Naive thymus-derived CD4-positive, alpha-beta T cell (primary cell): ENCODE measurements around the gene LARGE1. TPM values are rescaled to one million over a fixed set of nuclear protein-coding genes. Genes with fewer than 3 reads are reported as not detected.

Experiments
- ATAC-seq: fragments of 150-1000 bp; cut with Tn5 transposase; 2 replicates; pipeline ENCODE4 v1.10.0; 2021; ENCODE audit warnings: mild to moderate bottlenecking, moderate library complexity
- CTCF ChIA-PET: fragments of 350-600 bp; sonication (Branson Sonifier 250); formaldehyde crosslinking; loops from one replicate; lab custom pipeline; 2021; ENCODE audit warnings: antibody characterized with exemption; lab: Charles Lee
- POLR2A ChIA-PET: fragments of 350-600 bp; sonication (Branson Sonifier 250); formaldehyde crosslinking; loops from one replicate; lab custom pipeline; 2021; ENCODE audit warnings: antibody characterized with exemption, inconsistent platforms; lab: Charles Lee
- DNase-seq, 9 donors: peaks; one replicate each; pipeline versions ENCODE4 v3.0.0 to v3.0.0-alpha.2; 2020 to 2022; ENCODE audit warnings: mixed read lengths in 1 of 9
- H3K27ac ChIP-seq: one replicate; pipeline ENCODE4 v1.7.0; 2013; ENCODE audit warnings: mild to moderate bottlenecking, low read depth, low read length, moderate library complexity
- H3K27me3 ChIP-seq, 2 donors: one replicate each; pipeline ENCODE4 v1.7.0; 2013; ENCODE audit warnings: low read length in 2 of 2, mild to moderate bottlenecking in 2 of 2, moderate library complexity in 2 of 2; ENCODE audit not compliant: control insufficient read depth in 2 of 2, insufficient read depth in 2 of 2
- H3K36me3 ChIP-seq, 3 experiments: 1 replicate in 2 of 3; 2 replicates in 1 of 3; pipeline ENCODE4 v1.7.0; 2013; ENCODE audit warnings: low read length in 3 of 3, mild to moderate bottlenecking in 3 of 3, moderate library complexity in 1 of 3; ENCODE audit not compliant: insufficient read depth in 3 of 3, control insufficient read depth in 2 of 3
- H3K4me1 ChIP-seq, 2 donors: one replicate each; pipeline ENCODE4 v1.7.0; 2013; ENCODE audit warnings: low read length in 2 of 2, mild to moderate bottlenecking in 2 of 2, moderate library complexity in 1 of 2; ENCODE audit not compliant: control insufficient read depth in 2 of 2, insufficient read depth in 2 of 2
- H3K4me3 ChIP-seq: 2 replicates; pipeline ENCODE4 v1.7.0; 2013; ENCODE audit warnings: mild to moderate bottlenecking, low read length
- H3K9me3 ChIP-seq, 3 experiments: 1 replicate in 2 of 3; 2 replicates in 1 of 3; pipeline ENCODE4 v1.7.0; 2013; ENCODE audit warnings: low read length in 3 of 3; ENCODE audit not compliant: control insufficient read depth in 2 of 3
- H3K27ac Mint-ChIP-seq, 9 donors: one replicate each; pipeline ENCODE4 v1.8.0; 2020 to 2022; ENCODE audit warnings: mixed read lengths in 9 of 9, mild to moderate bottlenecking in 8 of 9, moderate library complexity in 5 of 9, inconsistent platforms in 2 of 9
- H3K27me3 Mint-ChIP-seq, 5 donors: one replicate each; pipeline ENCODE4 v1.8.0; 2021 to 2022; ENCODE audit warnings: mixed read lengths in 5 of 5, mild to moderate bottlenecking in 1 of 5
- H3K36me3 Mint-ChIP-seq, 5 donors: one replicate each; pipeline ENCODE4 v1.8.0; 2020 to 2022; ENCODE audit warnings: mixed read lengths in 5 of 5, mild to moderate bottlenecking in 3 of 5, inconsistent platforms in 1 of 5
- H3K4me1 Mint-ChIP-seq, 7 donors: one replicate each; pipeline ENCODE4 v1.8.0; 2020 to 2022; ENCODE audit warnings: mixed read lengths in 7 of 7, mild to moderate bottlenecking in 3 of 7, inconsistent platforms in 1 of 7
- H3K4me3 Mint-ChIP-seq, 10 donors: one replicate each; pipeline ENCODE4 v1.8.0; 2020 to 2022; ENCODE audit warnings: mild to moderate bottlenecking in 10 of 10, mixed read lengths in 10 of 10, moderate library complexity in 6 of 10, inconsistent platforms in 2 of 10
- H3K9me3 Mint-ChIP-seq, 11 donors: one replicate each; pipeline ENCODE4 v1.8.0; 2020 to 2022; ENCODE audit warnings: mixed read lengths in 11 of 11, mild to moderate bottlenecking in 4 of 11, inconsistent platforms in 1 of 11, moderate library complexity in 1 of 11
- intact Hi-C, 2 donors: fragments of 100-400 bp; cut with micrococcal nuclease; formaldehyde crosslinking; loops; one replicate each; pipeline ENCODE4 v1.15.1; 2023
- polyA plus RNA-seq, 2 donors: library from polyadenylated mRNA; unstranded; fragments of 300-500 nt; fragmentation: Illumina TruSeq; gene quantifications; one replicate each; pipeline ENCODE4 v1.2.3, GENCODE V29; 2021
- total RNA-seq, 6 experiments: library from RNA in 5 of 6; stranded (reverse) in 5 of 6; gene quantifications; 1 replicate in 5 of 6; 2 replicates in 1 of 6; pipeline ENCODE4 v1.2.3 and lab custom pipeline; 2021 to 2026

Gene LARGE1
- total and polyA plus RNA-seq, 7 experiments from 2014 or later, result 2.3 to 4.8 (median 3.0) TPM; not detected in 3

GRCh38 chr22:33542153-33542552 is 378.1 kb downstream of the LARGE1 start:
- Mint-ChIP-seq H3K9me3 (peaks cover 0 to 13% (median 4%) of the 10 kb centered on the region in 11 donors), H3K36me3 (no peaks in the 10 kb centered on the region), H3K4me3 (no peak overlapping the region), H3K27ac (no peak overlapping the region), H3K4me1 (no peaks in the 10 kb centered on the region), H3K27me3 (no peaks in the 10 kb centered on the region)
- CTCF ChIA-PET, result no interaction called here
- POLR2A ChIA-PET, result no interaction called here
- Histone ChIP-seq H3K4me3 (no peak overlapping the region), H3K27me3 (no peaks in the 10 kb centered on the region), H3K36me3 (no peaks in the 10 kb centered on the region), H3K4me1 (no peaks in the 10 kb centered on the region), H3K27ac (no peak overlapping the region), H3K9me3 (no peaks in the 10 kb centered on the region)
- DNase-seq (no peak), ATAC-seq (no peak)
- intact Hi-C loops, result no loop called here

DNA sequence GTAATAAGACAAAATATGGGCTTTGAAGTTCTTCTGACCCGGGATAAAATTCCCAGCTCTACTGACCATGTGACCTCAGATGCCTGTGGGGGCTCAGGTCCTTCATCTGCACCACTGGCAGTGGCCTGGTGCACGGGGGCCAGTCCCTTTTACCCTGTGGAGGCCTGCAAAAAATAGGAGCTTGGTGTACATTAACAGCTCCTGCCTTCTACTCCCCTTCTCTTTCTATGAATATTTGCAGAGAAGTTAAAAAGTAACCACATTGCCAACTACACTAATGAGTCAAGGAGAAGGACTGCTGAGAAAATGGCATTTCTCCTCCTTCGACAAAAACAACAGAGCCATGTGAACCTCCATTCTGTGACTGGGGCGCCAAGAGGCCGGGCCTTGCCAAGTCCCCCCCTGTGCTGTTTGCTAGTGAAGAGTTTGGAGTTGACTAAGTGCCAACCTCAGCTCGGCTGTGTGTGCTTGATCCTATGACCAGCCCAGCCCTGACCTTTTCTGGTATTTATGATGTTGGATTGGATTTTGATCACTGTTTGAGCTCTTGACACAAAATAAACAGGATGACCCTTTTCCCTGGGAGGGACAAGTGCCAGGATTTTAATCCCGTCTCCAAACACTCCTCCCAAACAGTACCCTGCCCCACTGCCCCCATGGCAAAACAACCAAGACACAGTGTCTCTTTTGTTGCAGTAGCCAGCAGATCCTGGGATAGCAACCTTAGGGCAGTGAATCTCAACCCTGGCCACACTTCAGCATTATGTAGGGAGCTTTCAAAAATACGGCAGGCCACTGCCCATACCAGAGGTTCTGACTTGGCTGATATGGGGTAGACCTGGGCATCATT is 380.1 kb downstream of the LARGE1 start:
- no peaks in the 10 kb centered on the region for H3K9me3 ChIP-seq
- no peak overlapping the region for H3K27ac Mint-ChIP-seq
- no peaks in the 10 kb centered on the region for H3K36me3 ChIP-seq
- H3K9me3 Mint-ChIP-seq, result peaks cover 0 to 14% (median 0%) of the 10 kb centered on the region in 11 donors
- POLR2A ChIA-PET, result no interaction called here
- intact Hi-C loops, result no loop called here
- no peaks in the 10 kb centered on the region for H3K4me1 Mint-ChIP-seq
- H3K4me1 ChIP-seq, result no peaks in the 10 kb centered on the region
- CTCF ChIA-PET, result no interaction called here
- H3K4me3 Mint-ChIP-seq, result no peak overlapping the region
- H3K27ac ChIP-seq, result no peak overlapping the region
- no peak for ATAC-seq
- no peaks in the 10 kb centered on the region for H3K27me3 ChIP-seq
- DNase-seq, result no peak
- no peaks in the 10 kb centered on the region for H3K27me3 Mint-ChIP-seq
- H3K4me3 ChIP-seq, result no peak overlapping the region
- H3K36me3 Mint-ChIP-seq, result no peaks in the 10 kb centered on the region

- H3K27ac Mint-ChIP-seq, result no peak overlapping the region
- ChIA-PET POLR2A (no interaction called here), CTCF (no interaction called here)
- peaks cover 0 to 14% (median 0%) of the 10 kb centered on the region in 11 donors for H3K9me3 Mint-ChIP-seq
- Histone ChIP-seq H3K4me1 (no peaks in the 10 kb centered on the region), H3K27ac (no peak overlapping the region), H3K4me3 (no peak overlapping the region), H3K36me3 (no peaks in the 10 kb centered on the region), H3K27me3 (no peaks in the 10 kb centered on the region), H3K9me3 (no peaks in the 10 kb centered on the region)
- no peaks in the 10 kb centered on the region for H3K4me1 Mint-ChIP-seq
- no peaks in the 10 kb centered on the region for H3K36me3 Mint-ChIP-seq
- no peak overlapping the region for H3K4me3 Mint-ChIP-seq
- intact Hi-C loops, result no loop called here
- no peaks in the 10 kb centered on the region for H3K27me3 Mint-ChIP-seq
- no peak for DNase-seq
- no peak for ATAC-seq
Measured at GRCh38 chr22:33539202-33539901, 380.9 kb downstream of the LARGE1 start.

DNA sequence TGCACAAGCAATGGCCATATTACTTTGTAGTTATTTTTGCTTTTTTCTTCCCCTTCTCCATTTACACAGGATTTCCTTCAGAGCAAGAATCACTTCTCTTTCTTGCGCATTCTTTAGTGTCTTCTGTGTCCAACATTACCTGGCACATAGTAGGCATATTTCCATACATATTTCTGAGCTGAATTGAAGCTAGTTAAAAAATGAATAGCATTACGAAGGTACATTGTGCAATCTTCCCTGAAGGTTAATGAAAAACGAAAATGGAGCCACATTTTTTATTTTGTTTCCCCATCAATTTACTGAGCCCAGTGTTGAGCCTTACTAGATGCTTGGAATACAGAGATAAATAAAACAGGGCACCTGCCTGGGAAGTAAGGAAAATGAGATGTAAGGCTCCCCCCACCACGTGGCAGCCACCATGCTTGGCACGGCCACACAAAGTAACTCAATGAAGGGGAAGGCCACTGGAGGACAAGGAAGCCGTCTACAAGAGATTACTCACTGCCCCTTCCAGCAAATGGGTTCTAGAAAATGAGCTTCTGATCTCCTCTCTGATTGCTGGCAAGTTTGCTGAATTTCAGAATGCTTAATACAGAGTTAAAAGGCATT is 381.9 kb downstream of the LARGE1 start:
- Mint-ChIP-seq H3K4me3 (no peak overlapping the region), H3K27ac (no peak overlapping the region), H3K27me3 (peaks cover 0 to 5% (median 0%) of the 10 kb centered on the region in 5 donors), H3K9me3 (peaks cover 0 to 14% (median 0%) of the 10 kb centered on the region in 11 donors), H3K36me3 (no peaks in the 10 kb centered on the region), H3K4me1 (no peaks in the 10 kb centered on the region)
- DNase-seq (no peak), ATAC-seq (no peak)
- POLR2A ChIA-PET, result no interaction called here
- Histone ChIP-seq H3K4me3 (no peak overlapping the region), H3K27ac (no peak overlapping the region), H3K27me3 (no peaks in the 10 kb centered on the region), H3K9me3 (no peaks in the 10 kb centered on the region), H3K36me3 (no peaks in the 10 kb centered on the region), H3K4me1 (no peaks in the 10 kb centered on the region)
- intact Hi-C loops, result no loop called here
- CTCF ChIA-PET, result no interaction called here

DNA sequence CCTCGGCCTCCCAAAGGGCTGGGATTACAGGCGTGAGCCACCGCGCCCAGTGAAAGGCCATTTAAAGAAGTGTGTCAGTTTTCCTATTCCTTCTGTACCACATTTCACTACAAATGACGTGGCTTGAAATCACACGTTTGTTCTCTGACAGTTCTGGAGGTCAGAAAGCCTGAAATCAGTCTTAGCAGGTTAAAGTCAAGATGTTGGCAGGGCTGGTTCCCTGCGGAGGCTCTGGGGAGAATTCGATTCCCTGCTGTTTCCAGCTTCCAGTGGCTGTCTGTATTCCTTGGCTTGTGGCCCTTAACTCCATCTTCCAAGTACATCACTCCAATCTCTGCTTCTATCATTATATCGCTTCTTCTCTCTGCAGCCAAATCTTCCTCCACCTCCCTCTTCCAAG is 383.2 kb downstream of the LARGE1 start:
- DNase-seq (no peak), ATAC-seq (no peak)
- POLR2A ChIA-PET, result no interaction called here
- Mint-ChIP-seq H3K27ac (no peak overlapping the region), H3K27me3 (peaks cover 0 to 5% (median 0%) of the 10 kb centered on the region in 5 donors), H3K9me3 (peaks cover 0 to 14% (median 0%) of the 10 kb centered on the region in 11 donors), H3K4me1 (no peaks in the 10 kb centered on the region), H3K36me3 (no peaks in the 10 kb centered on the region), H3K4me3 (no peak overlapping the region)
- Histone ChIP-seq H3K9me3 (no peaks in the 10 kb centered on the region), H3K27me3 (no peaks in the 10 kb centered on the region), H3K27ac (no peak overlapping the region), H3K4me3 (no peak overlapping the region), H3K4me1 (no peaks in the 10 kb centered on the region), H3K36me3 (no peaks in the 10 kb centered on the region)
- intact Hi-C loops, result no loop called here
- CTCF ChIA-PET, result no interaction called here

DNA sequence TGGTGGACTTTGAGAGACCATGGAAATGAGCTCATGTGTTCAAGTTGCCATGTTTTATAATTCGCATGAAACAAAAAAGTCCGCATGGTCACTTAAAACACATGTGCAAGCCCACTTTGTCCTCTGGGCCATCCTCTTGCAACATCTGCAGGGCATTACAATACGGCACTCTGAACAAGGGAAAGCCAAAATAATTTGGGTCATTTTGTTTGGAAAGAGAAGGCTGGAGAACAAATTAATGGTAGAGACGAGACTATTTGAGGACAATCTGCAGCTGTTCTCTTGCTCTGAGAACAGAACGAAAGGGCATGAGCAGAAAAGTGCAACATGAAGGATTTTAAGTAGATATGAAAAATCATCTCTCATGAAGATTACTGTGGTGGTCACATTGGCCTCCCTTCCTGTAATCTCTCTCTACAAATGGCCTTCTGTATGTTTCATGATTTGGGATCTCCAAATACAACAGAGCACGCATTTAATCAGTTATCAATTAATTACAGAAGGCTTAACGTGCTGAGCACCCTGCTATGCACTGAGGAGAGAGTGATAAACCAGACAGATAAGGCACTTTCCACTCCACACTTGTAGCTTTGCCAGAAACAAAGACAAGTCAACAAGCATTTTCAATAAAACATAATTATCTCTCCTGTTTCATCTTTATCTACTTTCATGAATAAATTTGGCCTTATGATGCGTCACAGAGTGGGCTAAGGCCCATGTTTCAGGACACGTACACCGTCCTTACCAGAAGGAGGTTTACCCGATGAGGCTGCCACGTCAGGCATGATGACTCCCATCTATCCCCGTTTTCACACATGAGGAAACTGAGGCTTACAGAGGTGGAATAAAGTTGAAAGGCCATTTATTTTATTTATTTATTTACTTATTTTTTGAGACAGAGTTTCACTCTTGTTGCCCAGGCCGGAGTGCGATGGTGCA is 384.1 kb downstream of the LARGE1 start:
- peak overlapping the region in 1 of 9 donors; percentile 60 for H3K27ac Mint-ChIP-seq
- no peaks in the 10 kb centered on the region for H3K27me3 ChIP-seq
- H3K27ac ChIP-seq, result no peak overlapping the region
- H3K4me3 Mint-ChIP-seq, result no peak overlapping the region
- CTCF ChIA-PET, result no interaction called here
- H3K9me3 ChIP-seq, result no peaks in the 10 kb centered on the region
- DNase-seq (no peak), ATAC-seq (no peak)
- intact Hi-C loops, result no loop called here
- no peaks in the 10 kb centered on the region for H3K36me3 ChIP-seq
- H3K4me3 ChIP-seq, result no peak overlapping the region
- H3K4me1 ChIP-seq, result no peaks in the 10 kb centered on the region
- POLR2A ChIA-PET, result no interaction called here
- no peaks in the 10 kb centered on the region for H3K4me1 Mint-ChIP-seq
- H3K36me3 Mint-ChIP-seq, result no peaks in the 10 kb centered on the region
- H3K9me3 Mint-ChIP-seq, result peaks cover 0 to 14% (median 0%) of the 10 kb centered on the region in 11 donors
- H3K27me3 Mint-ChIP-seq, result peaks cover 0 to 5% (median 0%) of the 10 kb centered on the region in 5 donors
